Measurements from ENCODE around the gene PGLYRP4. TPM values are rescaled to one million over a fixed set of nuclear protein-coding genes. Genes with fewer than 3 reads are reported as not detected.
A peak's percentile ranks its signal among the peaks of the same experiment; 100 is the strongest.

The PGLYRP4 gene
- total and polyA plus RNA-seq, 8 donors = 4.3 TPM; not detected in 7

DNA sequence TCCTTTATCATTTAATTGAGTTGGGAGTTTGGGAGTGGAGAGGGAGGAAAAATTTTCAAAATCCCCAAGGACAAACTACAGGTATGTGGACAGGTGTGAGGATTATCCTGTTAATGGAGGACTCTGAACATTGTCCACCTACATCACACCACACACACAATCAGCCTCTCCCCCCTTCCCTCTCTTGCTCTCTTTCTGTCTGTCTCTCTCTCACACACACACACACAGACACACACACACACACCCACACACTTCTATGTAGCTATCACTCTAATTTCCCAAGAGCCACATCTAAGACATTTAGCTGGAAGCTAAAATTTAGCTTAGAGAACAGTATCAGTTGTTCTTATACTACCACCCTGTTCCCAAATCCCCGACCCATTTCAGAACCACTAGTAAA lies 40.8 kb upstream of the PGLYRP4 start:
- Histone ChIP-seq H3K36me3 (no peaks in the 10 kb centered on the region), H3K4me1 (no peaks in the 10 kb centered on the region), H3K27ac (peak overlapping the region in 2 of 5 donors; percentile 64 to 67), H3K4me3 (peak overlapping the region in 2 of 4 donors; percentile 29 to 36), H3K9me3 (no peaks in the 10 kb centered on the region), H3K27me3 (peaks cover 0 to 43% (median 10%) of the 10 kb centered on the region in 3 donors)
- TF ChIP-seq POLR2AphosphoS5 (IDR thresholded peaks at IDR 0.05) (no peak), EP300 (IDR thresholded peaks at IDR 0.05) (no peak), POLR2A (IDR thresholded peaks at IDR 0.05) (no peak)
- TF ChIP-seq, protein P1, sequence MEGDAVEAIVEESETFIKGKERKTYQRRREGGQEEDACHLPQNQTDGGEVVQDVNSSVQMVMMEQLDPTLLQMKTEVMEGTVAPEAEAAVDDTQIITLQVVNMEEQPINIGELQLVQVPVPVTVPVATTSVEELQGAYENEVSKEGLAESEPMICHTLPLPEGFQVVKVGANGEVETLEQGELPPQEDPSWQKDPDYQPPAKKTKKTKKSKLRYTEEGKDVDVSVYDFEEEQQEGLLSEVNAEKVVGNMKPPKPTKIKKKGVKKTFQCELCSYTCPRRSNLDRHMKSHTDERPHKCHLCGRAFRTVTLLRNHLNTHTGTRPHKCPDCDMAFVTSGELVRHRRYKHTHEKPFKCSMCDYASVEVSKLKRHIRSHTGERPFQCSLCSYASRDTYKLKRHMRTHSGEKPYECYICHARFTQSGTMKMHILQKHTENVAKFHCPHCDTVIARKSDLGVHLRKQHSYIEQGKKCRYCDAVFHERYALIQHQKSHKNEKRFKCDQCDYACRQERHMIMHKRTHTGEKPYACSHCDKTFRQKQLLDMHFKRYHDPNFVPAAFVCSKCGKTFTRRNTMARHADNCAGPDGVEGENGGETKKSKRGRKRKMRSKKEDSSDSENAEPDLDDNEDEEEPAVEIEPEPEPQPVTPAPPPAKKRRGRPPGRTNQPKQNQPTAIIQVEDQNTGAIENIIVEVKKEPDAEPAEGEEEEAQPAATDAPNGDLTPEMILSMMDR (IDR thresholded peaks at IDR 0.05) = no peak
- intact Hi-C loops (cut with DNase I; ENCODE audit: low total_unique reads) = no loop called here
- WGBS, 5 donors = 71 to 94% (median 79%) methylated on average over 1 of the region's 1 CpG
- no peak for DNase-seq

DNA sequence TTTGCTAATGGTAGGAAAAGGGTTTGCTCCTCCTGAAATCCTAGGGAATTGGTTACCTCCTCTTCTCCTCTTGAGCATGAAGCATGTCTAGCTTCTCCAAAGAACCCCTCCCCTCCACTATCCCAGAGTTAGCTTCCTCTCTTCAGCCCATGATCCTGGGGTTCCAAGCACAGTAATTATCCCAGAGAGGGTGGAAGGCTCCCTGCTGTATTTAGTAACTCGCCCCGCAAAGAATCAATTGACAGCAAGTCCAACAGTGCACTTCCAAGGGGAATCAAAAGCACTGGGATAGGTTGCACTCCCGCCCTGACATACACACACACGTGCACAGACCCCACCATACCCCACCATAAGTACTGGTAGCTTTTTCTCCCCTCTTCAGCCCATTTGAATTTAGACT lies 39.1 kb upstream of the PGLYRP4 start:
- Histone ChIP-seq H3K4me3 (no peak overlapping the region), H3K9me3 (peaks cover 0 to 3% (median 1%) of the 10 kb centered on the region in 4 donors), H3K27ac (peak overlapping the region in 2 of 5 donors; percentile 27 to 60), H3K36me3 (no peaks in the 10 kb centered on the region), H3K4me1 (no peaks in the 10 kb centered on the region), H3K27me3 (peaks cover 0 to 37% (median 10%) of the 10 kb centered on the region in 3 donors)
- DNase-seq = no peak
- intact Hi-C loops (cut with DNase I; ENCODE audit: low total_unique reads) = no loop called here
- TF ChIP-seq, protein P1 (IDR thresholded peaks at IDR 0.05) = no peak
- no peak for TF ChIP-seq POLR2AphosphoS5 (IDR thresholded peaks at IDR 0.05)
- TF ChIP-seq EP300 (IDR thresholded peaks at IDR 0.05) = no peak
- TF ChIP-seq POLR2A (IDR thresholded peaks at IDR 0.05) = no peak
- WGBS, 5 donors = 67 to 74% (median 69%) methylated on average over 4 of the region's 4 CpGs

DNA sequence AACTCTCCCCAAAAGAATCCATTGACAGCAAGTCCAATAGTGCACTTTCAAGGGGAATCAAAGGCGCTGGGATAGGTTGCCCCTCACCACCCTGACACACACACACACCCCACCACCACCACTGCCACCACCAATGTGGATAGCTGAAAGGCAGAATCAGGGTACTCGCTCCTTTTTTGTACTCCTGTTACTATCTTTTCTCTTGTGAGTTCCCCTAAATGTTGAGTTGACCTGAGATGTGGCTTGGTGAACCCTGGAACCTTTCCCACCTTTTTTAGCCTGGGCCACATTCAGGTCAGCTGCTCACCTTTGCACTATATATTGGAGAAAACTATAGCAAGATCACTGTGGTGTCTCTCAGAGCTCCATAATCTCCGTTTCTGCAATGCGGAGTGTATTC lies 38.4 kb upstream of the PGLYRP4 start:
- no peaks in the 10 kb centered on the region for H3K36me3 ChIP-seq
- no peak overlapping the region for H3K4me3 ChIP-seq
- peaks cover 0 to 10% (median 5%) of the 10 kb centered on the region in 4 donors for H3K9me3 ChIP-seq
- TF ChIP-seq POLR2AphosphoS5 (IDR thresholded peaks at IDR 0.05) (no peak), POLR2A (IDR thresholded peaks at IDR 0.05) (no peak), EP300 (IDR thresholded peaks at IDR 0.05) (no peak)
- TF ChIP-seq, protein P1 (IDR thresholded peaks at IDR 0.05) = no peak
- 79 to 90% (median 86%) methylated on average over 4 of the region's 4 CpGs for WGBS, 5 donors
- no peaks in the 10 kb centered on the region for H3K4me1 ChIP-seq
- peaks cover 0 to 31% (median 10%) of the 10 kb centered on the region in 3 donors for H3K27me3 ChIP-seq
- H3K27ac ChIP-seq = peak overlapping the region in 2 of 5 donors; percentile 39 to 60
- no peak for DNase-seq
- intact Hi-C loops (cut with DNase I; ENCODE audit: low total_unique reads) = no loop called here

DNA sequence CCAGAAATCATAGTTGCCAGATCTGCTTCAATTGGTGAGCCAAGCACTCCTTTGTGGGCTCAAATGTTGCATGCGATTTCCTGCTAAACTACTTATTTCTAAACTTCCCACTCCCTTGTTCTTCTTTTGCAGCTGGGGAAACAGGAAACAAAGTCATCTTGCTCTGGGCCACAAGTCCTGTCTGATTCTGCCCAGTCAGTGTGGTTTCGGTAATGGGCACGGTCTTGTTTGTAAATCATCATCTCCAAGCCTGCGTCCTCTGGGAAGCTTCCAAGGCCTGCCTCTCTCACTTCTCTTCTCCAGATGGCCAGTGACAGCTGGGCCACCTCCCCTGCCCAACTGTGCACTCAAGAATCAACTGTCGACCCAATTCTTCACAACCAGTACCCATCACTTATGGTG lies 37.9 kb upstream of the PGLYRP4 start:
- H3K4me1 ChIP-seq = no peaks in the 10 kb centered on the region
- intact Hi-C loops (cut with DNase I; ENCODE audit: low total_unique reads) = no loop called here
- H3K27ac ChIP-seq = peak overlapping the region in 2 of 5 donors; percentile 51 to 69
- no peak overlapping the region for H3K4me3 ChIP-seq
- TF ChIP-seq POLR2A (IDR thresholded peaks at IDR 0.05) (no peak), POLR2AphosphoS5 (IDR thresholded peaks at IDR 0.05) (peak in 1 of 3 donors; percentile 15), EP300 (IDR thresholded peaks at IDR 0.05) (no peak)
- peaks cover 0 to 30% (median 6%) of the 10 kb centered on the region in 3 donors for H3K27me3 ChIP-seq
- DNase-seq = peak in 1 of 2 donors; percentile 29
- WGBS, 5 donors = 53 to 72% (median 66%) methylated on average over 5 of the region's 5 CpGs
- H3K36me3 ChIP-seq = no peaks in the 10 kb centered on the region
- H3K9me3 ChIP-seq = peaks cover 0 to 15% (median 10%) of the 10 kb centered on the region in 4 donors

DNA sequence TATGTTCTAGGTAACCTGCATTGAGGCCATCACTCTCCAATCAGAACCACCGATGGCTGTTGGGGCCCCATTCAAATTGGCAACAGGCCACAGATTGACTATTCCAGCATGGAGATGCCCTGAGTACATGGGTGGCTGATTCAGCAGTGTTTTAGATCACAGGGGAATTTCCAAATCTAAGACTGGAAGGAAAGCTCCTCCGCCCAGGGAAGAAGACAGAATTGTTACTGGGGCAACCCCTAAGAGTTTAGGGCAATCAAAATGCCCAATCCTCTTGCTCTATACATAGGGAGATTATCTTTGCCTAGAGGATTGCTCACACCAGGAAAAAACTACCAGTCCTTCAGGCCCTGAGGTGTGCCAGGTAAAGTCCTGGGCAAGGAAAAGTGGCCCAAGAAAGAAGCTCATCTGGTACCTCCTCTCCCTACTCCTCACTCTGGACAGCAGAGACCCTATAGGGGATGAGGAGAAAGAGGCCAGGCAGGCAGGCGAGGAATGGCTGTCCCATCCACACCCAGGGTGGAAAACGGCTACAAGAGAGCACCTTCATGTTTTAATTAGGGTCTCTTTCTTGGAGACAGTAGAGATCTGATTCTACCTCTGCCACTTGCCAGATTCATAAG lies 36.4 kb upstream of the PGLYRP4 start:
- 72 to 78% (median 73%) methylated on average over 4 of the region's 4 CpGs for WGBS, 5 donors
- Histone ChIP-seq H3K36me3 (no peaks in the 10 kb centered on the region), H3K4me3 (no peak overlapping the region), H3K27ac (peak overlapping the region in 1 of 5 donors; percentile 69), H3K4me1 (no peaks in the 10 kb centered on the region), H3K27me3 (peaks cover 0 to 15% (median 3%) of the 10 kb centered on the region in 3 donors), H3K9me3 (peaks cover 0 to 24% (median 15%) of the 10 kb centered on the region in 4 donors)
- TF ChIP-seq EP300 (IDR thresholded peaks at IDR 0.05) (no peak), POLR2A (IDR thresholded peaks at IDR 0.05) (no peak), POLR2AphosphoS5 (IDR thresholded peaks at IDR 0.05) (no peak)
- TF ChIP-seq, protein P1 (IDR thresholded peaks at IDR 0.05) = no peak
- intact Hi-C loops (cut with DNase I; ENCODE audit: low total_unique reads) = no loop called here
- DNase-seq = no peak
